Stimulated activated CD4-positive, alpha-beta T cell treated with anti-CD3 and anti-CD28 coated beads, Interleukin-1b, Interleukin-23, amount 100 ng/mL, for 48 hours (primary cell): ENCODE results near the gene SPATA33.
A peak's percentile ranks its signal among the peaks of the same experiment; 100 is the strongest.
"Not testable (repeated sequence)": the region's sequence is repeated elsewhere in the genome, so short reads cannot be mapped to it uniquely, and the experiment has no call there.

Experiments
- DNase-seq: peaks from one replicate; pipeline ENCODE4 v3.0.0-alpha.2; 2020

Gene SPATA33

GRCh38 chr16:89667000-89667399 lies 9.4 kb downstream of the SPATA33 start:
- DNase-seq: peak; percentile 24

GRCh38 chr16:89667633-89668032 lies 10.0 kb downstream of the SPATA33 start:
- DNase-seq: no peak

- no peak for DNase-seq
Observed at GRCh38 chr16:89668790-89669158, 11.1 kb downstream of the SPATA33 start.

- no peak for DNase-seq
Observed at GRCh38 chr16:89669755-89670154, 12.1 kb downstream of the SPATA33 start.

- no peak for DNase-seq
Observed at GRCh38 chr16:89670496-89671431, 13.1 kb downstream of the SPATA33 start.

- DNase-seq: not testable (repeated sequence)
Observed at GRCh38 chr16:89671565-89671964, 13.9 kb downstream of the SPATA33 start.

- DNase-seq: no peak
Observed at GRCh38 chr16:89672177-89672941, 14.7 kb downstream of the SPATA33 start.

GRCh38 chr16:89678258-89678657 lies 20.6 kb downstream of the SPATA33 start:
- DNase-seq: no peak

- no peak for DNase-seq
Observed at GRCh38 chr16:89685916-89686315, 28.3 kb downstream of the SPATA33 start.

- peak; percentile 89 for DNase-seq
Observed at GRCh38 chr16:89686520-89687091, 29.0 kb downstream of the SPATA33 start, which contains the start of gene CDK10. CDK10 (plus strand) TSS chr16:89686689; CDS start chr16:89686711, 22 bp downstream.

GRCh38 chr16:89687092-89687940 lies 29.7 kb downstream of the SPATA33 start:
- no peak for DNase-seq

GRCh38 chr16:89688395-89688794 lies 30.8 kb downstream of the SPATA33 start:
- DNase-seq: no peak

- DNase-seq: no peak
Observed at GRCh38 chr16:89689142-89689541, 31.5 kb downstream of the SPATA33 start.

- DNase-seq: not testable (repeated sequence)
Observed at GRCh38 chr16:89689621-89690020, 32.0 kb downstream of the SPATA33 start.

- DNase-seq: no peak
Observed at GRCh38 chr16:89690392-89690901, 32.8 kb downstream of the SPATA33 start.

- DNase-seq: no peak
Observed at GRCh38 chr16:89691231-89691985, 33.8 kb downstream of the SPATA33 start.

- no peak for DNase-seq
Observed at GRCh38 chr16:89691986-89692569, 34.4 kb downstream of the SPATA33 start.

- no peak for DNase-seq
Observed at GRCh38 chr16:89693289-89693731, 35.7 kb downstream of the SPATA33 start.

GRCh38 chr16:89693931-89694783 lies 36.5 kb downstream of the SPATA33 start:
- DNase-seq: no peak

GRCh38 chr16:89694784-89695085 lies 37.1 kb downstream of the SPATA33 start:
- not testable (repeated sequence) for DNase-seq
